Liver (tissue), 9 donors: ENCODE results near the gene RAPGEF1. TPM values are rescaled to one million over a fixed set of nuclear protein-coding genes. Genes with fewer than 3 reads are reported as not detected.

Experiments
- DNase-seq: peaks from one replicate; pipeline ENCODE4 v3.0.0-alpha.2; 2017; ENCODE audit warnings: low spot score
- H3K27ac ChIP-seq, 2 donors: one replicate each; pipeline ENCODE4 v1.7.0; 2013; ENCODE audit warnings: inconsistent platforms in 2 of 2, low read length in 2 of 2, control low read depth in 1 of 2, low read depth in 1 of 2, mild to moderate bottlenecking in 1 of 2
- H3K27me3 ChIP-seq, 4 donors: one replicate each; pipeline versions ENCODE4 v1.6.1 to v1.7.0; 2013; ENCODE audit warnings: low read length in 3 of 4, inconsistent platforms in 1 of 4, mild to moderate bottlenecking in 1 of 4, moderate library complexity in 1 of 4; ENCODE audit not compliant: control insufficient read depth in 4 of 4, insufficient read depth in 4 of 4
- H3K36me3 ChIP-seq, 4 donors: one replicate each; pipeline versions ENCODE4 v1.6.1 to v1.7.0; 2013; ENCODE audit warnings: low read length in 3 of 4, mild to moderate bottlenecking in 3 of 4, low read depth in 1 of 4, moderate library complexity in 1 of 4; ENCODE audit not compliant: control insufficient read depth in 4 of 4, insufficient read depth in 3 of 4
- H3K4me1 ChIP-seq, 4 donors: one replicate each; pipeline versions ENCODE4 v1.6.1 to v1.7.0; 2013; ENCODE audit warnings: low read length in 3 of 4, mild to moderate bottlenecking in 3 of 4, moderate library complexity in 1 of 4; ENCODE audit not compliant: control insufficient read depth in 4 of 4, insufficient read depth in 4 of 4
- H3K4me3 ChIP-seq, 3 donors: one replicate each; pipeline versions ENCODE4 v1.6.1 to v1.7.0; 2013; ENCODE audit warnings: low read length in 3 of 3, control low read depth in 1 of 3, low read depth in 1 of 3, mild to moderate bottlenecking in 1 of 3
- H3K9ac ChIP-seq, 2 donors: one replicate each; pipeline ENCODE4 v1.7.0; 2013; ENCODE audit warnings: low read length in 2 of 2, mild to moderate bottlenecking in 2 of 2, moderate library complexity in 2 of 2, control low read depth in 1 of 2, low read depth in 1 of 2
- H3K9me3 ChIP-seq, 4 donors: one replicate each; pipeline versions ENCODE4 v1.6.1 to v1.7.0; 2013; ENCODE audit warnings: low read length in 3 of 4; ENCODE audit not compliant: control insufficient read depth in 4 of 4
- ATF3 ChIP-seq: IDR thresholded peaks from 2 replicates; pipeline ENCODE4 v1.6.1; 2016; ENCODE audit warnings: antibody characterized with exemption
- FOXA1 ChIP-seq: IDR thresholded peaks from 2 replicates; pipeline ENCODE4 v1.6.1; 2016; ENCODE audit warnings: antibody characterized with exemption
- FOXA2 ChIP-seq: IDR thresholded peaks from 2 replicates; pipeline ENCODE4 v1.6.1; 2016; ENCODE audit warnings: antibody characterized with exemption
- GABPA ChIP-seq, 2 donors: IDR thresholded peaks in 1 of 2; conservative IDR thresholded peaks in 1 of 2; 2 replicates each; pipeline ENCODE4 v1.6.1; 2016; ENCODE audit warnings: antibody characterized with exemption in 2 of 2, mild to moderate bottlenecking in 1 of 2, moderate library complexity in 1 of 2
- HNF4G ChIP-seq: IDR thresholded peaks from 2 replicates; pipeline ENCODE4 v1.6.1; 2016; ENCODE audit warnings: antibody characterized with exemption
- REST ChIP-seq: IDR thresholded peaks from 2 replicates; pipeline ENCODE4 v1.6.1; 2016; ENCODE audit warnings: antibody characterized with exemption, mild to moderate bottlenecking
- SP1 ChIP-seq: IDR thresholded peaks from 2 replicates; pipeline ENCODE4 v1.6.1; 2018; ENCODE audit warnings: antibody characterized with exemption, mild to moderate bottlenecking
- TAF1 ChIP-seq: conservative IDR thresholded peaks from 2 replicates; pipeline ENCODE4 v1.6.1; 2016; ENCODE audit warnings: antibody characterized with exemption, mild to moderate bottlenecking
- YY1 ChIP-seq: IDR thresholded peaks from 2 replicates; pipeline ENCODE4 v1.6.1; 2016; ENCODE audit warnings: antibody characterized with exemption, mild to moderate bottlenecking
- WGBS: extraction: QIAGEN DNeasy Blood & Tissue Kit; methylation state at CpG from one replicate; pipeline ENCODE4 v1.1.7; 2013; 5-methylcytosine and 5-hydroxymethylcytosine counted together
- polyA plus RNA-seq, 2 donors: library from polyadenylated mRNA; stranded (reverse) in 1 of 2; unstranded in 1 of 2; fragments of 200-250 nt in 1 of 2; fragments of >200 nt in 1 of 2; fragmentation: Nextera tagmentation in 1 of 2; extraction: Ambion mirVana in 1 of 2; gene quantifications; one replicate each; pipeline versions ENCODE4 v1.2.1 to v1.2.3, GENCODE V29; 2013 to 2015
- total RNA-seq, 2 donors: library from RNA; depleted of rRNA; stranded (reverse); fragments of >200 nt; gene quantifications; one replicate each; pipeline ENCODE4 v1.2.3, GENCODE V29; 2014
- donor health status: healthy.
- donor health status: healthy.
- donor health status: healthy.
- donor health status: healthy.
- donor health status: healthy.

Gene RAPGEF1
- total and polyA plus RNA-seq, 4 donors = 5.6 to 19.7 (median 16.8) TPM

- TF ChIP-seq REST (no peak), HNF4G (no peak)
- Histone ChIP-seq H3K36me3 (peaks cover 0 to 24% (median 11%) of the 10 kb centered on the region in 4 donors), H3K4me1 (peaks cover 0 to 7% (median 2%) of the 10 kb centered on the region in 4 donors), H3K9me3 (no peaks in the 10 kb centered on the region), H3K4me3 (no peak overlapping the region), H3K9ac (no peak overlapping the region), H3K27ac (no peak overlapping the region), H3K27me3 (no peaks in the 10 kb centered on the region)
- 93% methylated on average over 11 of the region's 11 CpGs for WGBS
- DNase-seq = no peak
Observed at GRCh38 chr9:131611586-131612315, 128.1 kb downstream of the RAPGEF1 start.

- whole genome bisulfite sequencing = 89% methylated on average over 7 of the region's 7 CpGs
- H3K27ac ChIP-seq = no peak overlapping the region
- H3K27me3 ChIP-seq = no peaks in the 10 kb centered on the region
- no peak for DNase-seq
- no peaks in the 10 kb centered on the region for H3K9me3 ChIP-seq
- TF ChIP-seq GABPA (IDR thresholded peaks at IDR 0.05 in 1 of 2, conservative IDR thresholded peaks at IDR 0.05 in 1 of 2) (no peak), REST (no peak), ATF3 (no peak), SP1 (no peak), HNF4G (no peak)
- H3K36me3 ChIP-seq = peaks cover 0 to 16% (median 9%) of the 10 kb centered on the region in 4 donors
- H3K4me3 ChIP-seq = no peak overlapping the region
- no peak overlapping the region for H3K9ac ChIP-seq
- H3K4me1 ChIP-seq = peaks cover 0 to 7% (median 3%) of the 10 kb centered on the region in 4 donors
Observed at GRCh38 chr9:131610231-131610761, 129.6 kb downstream of the RAPGEF1 start.

GRCh38 chr9:131609099-131609830, 130.6 kb downstream of the RAPGEF1 start:
- 78% methylated on average over 14 of the region's 14 CpGs for WGBS
- Histone ChIP-seq H3K27ac (no peak overlapping the region), H3K4me3 (no peak overlapping the region), H3K36me3 (peaks cover 0 to 24% (median 10%) of the 10 kb centered on the region in 4 donors), H3K9ac (no peak overlapping the region), H3K9me3 (no peaks in the 10 kb centered on the region), H3K27me3 (no peaks in the 10 kb centered on the region), H3K4me1 (peaks cover 0 to 7% (median 3%) of the 10 kb centered on the region in 4 donors)
- TF ChIP-seq REST (no peak), TAF1 (no peak), FOXA2 (no peak), FOXA1 (no peak), YY1 (no peak)
- DNase-seq = no peak
